GM12878 (cell line): Measurements from ENCODE around the gene TBCK.

Experiments used
- CTCF ChIP-seq, 3 experiments: IDR thresholded peaks in 2 of 3; conservative IDR thresholded peaks in 1 of 3; 2 replicates each; pipeline ENCODE4 v1.5.1; 2011; ENCODE audit warnings: low read depth in 3 of 3, low read length in 3 of 3, mild to moderate bottlenecking in 3 of 3, control low read depth in 2 of 3, moderate library complexity in 2 of 3, inconsistent platforms in 1 of 3, mixed read lengths in 1 of 3; ENCODE audit not compliant: control insufficient read depth in 2 of 3, insufficient read depth in 1 of 3; ENCODE audit errors: extremely low read depth in 1 of 3
- EZH2 ChIP-seq: IDR thresholded peaks from 2 replicates; pipeline ENCODE4 v1.6.1; 2012; ENCODE audit warnings: low read depth, mild to moderate bottlenecking, control low read depth, inconsistent platforms, low read length, borderline replicate concordance; ENCODE audit not compliant: control insufficient read depth
- GABPA ChIP-seq: IDR thresholded peaks from 2 replicates; pipeline ENCODE4 v1.6.1; 2014; ENCODE audit warnings: antibody characterized with exemption, low read depth, mild to moderate bottlenecking, inconsistent platforms
- JUNB ChIP-seq: IDR thresholded peaks from 2 replicates; pipeline ENCODE4 v1.6.1; 2016; ENCODE audit warnings: antibody characterized with exemption, mild to moderate bottlenecking
- KDM1A ChIP-seq: fragments of 200-600 bp; sonication (generic); IDR thresholded peaks from 2 replicates; pipeline ENCODE4 v1.6.1; 2016; ENCODE audit warnings: borderline replicate concordance
- NFYB ChIP-seq: IDR thresholded peaks from 2 replicates; pipeline ENCODE4 v1.6.1; 2011; ENCODE audit warnings: low read depth, mild to moderate bottlenecking, low read length, improper control_type of control experiment, moderate library complexity; ENCODE audit not compliant: insufficient read depth
- RAD21 ChIP-seq: IDR thresholded peaks from 2 replicates; pipeline ENCODE4 v1.6.1; 2011; ENCODE audit warnings: mild to moderate bottlenecking, low read depth, low read length, moderate library complexity; ENCODE audit not compliant: insufficient read depth
- RCOR1 ChIP-seq: conservative IDR thresholded peaks from 2 replicates; pipeline ENCODE4 v1.6.1; 2012; ENCODE audit warnings: low read depth, low read length, improper control_type of control experiment
- TARDBP ChIP-seq: IDR thresholded peaks from 2 replicates; pipeline ENCODE4 v1.6.1; 2016; ENCODE audit warnings: borderline replicate concordance
- YY1 ChIP-seq: IDR thresholded peaks from 2 replicates; pipeline ENCODE4 v1.6.1; 2011; ENCODE audit warnings: low read depth, mild to moderate bottlenecking, low read length
- TF ChIP-seq, protein P1 (sequence below): fragments of 150-350 bp; IDR thresholded peaks from 2 replicates; pipeline ENCODE4 v1.6.1; 2016; ENCODE audit warnings: low read depth, low read length

- TF ChIP-seq EZH2 (no peak), RAD21 (no peak), RCOR1 (no peak), NFYB (no peak), TARDBP (no peak), CTCF (IDR thresholded peaks at IDR 0.05 in 2 of 3, conservative IDR thresholded peaks at IDR 0.05 in 1 of 3; ENCODE audit: control insufficient read depth in 2 of 3, extremely low read depth in 1 of 3, insufficient read depth in 1 of 3, low read depth in 3 of 3, low read length in 3 of 3) (no peak), KDM1A (no peak), YY1 (no peak), GABPA (no peak), JUNB (no peak)
- TF ChIP-seq, protein P1, sequence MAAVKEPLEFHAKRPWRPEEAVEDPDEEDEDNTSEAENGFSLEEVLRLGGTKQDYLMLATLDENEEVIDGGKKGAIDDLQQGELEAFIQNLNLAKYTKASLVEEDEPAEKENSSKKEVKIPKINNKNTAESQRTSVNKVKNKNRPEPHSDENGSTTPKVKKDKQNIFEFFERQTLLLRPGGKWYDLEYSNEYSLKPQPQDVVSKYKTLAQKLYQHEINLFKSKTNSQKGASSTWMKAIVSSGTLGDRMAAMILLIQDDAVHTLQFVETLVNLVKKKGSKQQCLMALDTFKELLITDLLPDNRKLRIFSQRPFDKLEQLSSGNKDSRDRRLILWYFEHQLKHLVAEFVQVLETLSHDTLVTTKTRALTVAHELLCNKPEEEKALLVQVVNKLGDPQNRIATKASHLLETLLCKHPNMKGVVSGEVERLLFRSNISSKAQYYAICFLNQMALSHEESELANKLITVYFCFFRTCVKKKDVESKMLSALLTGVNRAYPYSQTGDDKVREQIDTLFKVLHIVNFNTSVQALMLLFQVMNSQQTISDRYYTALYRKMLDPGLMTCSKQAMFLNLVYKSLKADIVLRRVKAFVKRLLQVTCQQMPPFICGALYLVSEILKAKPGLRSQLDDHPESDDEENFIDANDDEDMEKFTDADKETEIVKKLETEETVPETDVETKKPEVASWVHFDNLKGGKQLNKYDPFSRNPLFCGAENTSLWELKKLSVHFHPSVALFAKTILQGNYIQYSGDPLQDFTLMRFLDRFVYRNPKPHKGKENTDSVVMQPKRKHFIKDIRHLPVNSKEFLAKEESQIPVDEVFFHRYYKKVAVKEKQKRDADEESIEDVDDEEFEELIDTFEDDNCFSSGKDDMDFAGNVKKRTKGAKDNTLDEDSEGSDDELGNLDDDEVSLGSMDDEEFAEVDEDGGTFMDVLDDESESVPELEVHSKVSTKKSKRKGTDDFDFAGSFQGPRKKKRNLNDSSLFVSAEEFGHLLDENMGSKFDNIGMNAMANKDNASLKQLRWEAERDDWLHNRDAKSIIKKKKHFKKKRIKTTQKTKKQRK, result no peak
Observed at GRCh38 chr4:106096454-106096853, 219.6 kb downstream of the TBCK start.
